Smooth muscle cell of the brain vasculature (primary cell): ENCODE results near the gene AK8.

Source experiments
- DNase-seq: peaks from one replicate; pipeline ENCODE4 v3.0.0-alpha.2; 2012; ENCODE audit warnings: low read depth, low spot score

The AK8 gene, protein sequence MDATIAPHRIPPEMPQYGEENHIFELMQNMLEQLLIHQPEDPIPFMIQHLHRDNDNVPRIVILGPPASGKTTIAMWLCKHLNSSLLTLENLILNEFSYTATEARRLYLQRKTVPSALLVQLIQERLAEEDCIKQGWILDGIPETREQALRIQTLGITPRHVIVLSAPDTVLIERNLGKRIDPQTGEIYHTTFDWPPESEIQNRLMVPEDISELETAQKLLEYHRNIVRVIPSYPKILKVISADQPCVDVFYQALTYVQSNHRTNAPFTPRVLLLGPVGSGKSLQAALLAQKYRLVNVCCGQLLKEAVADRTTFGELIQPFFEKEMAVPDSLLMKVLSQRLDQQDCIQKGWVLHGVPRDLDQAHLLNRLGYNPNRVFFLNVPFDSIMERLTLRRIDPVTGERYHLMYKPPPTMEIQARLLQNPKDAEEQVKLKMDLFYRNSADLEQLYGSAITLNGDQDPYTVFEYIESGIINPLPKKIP

DNA sequence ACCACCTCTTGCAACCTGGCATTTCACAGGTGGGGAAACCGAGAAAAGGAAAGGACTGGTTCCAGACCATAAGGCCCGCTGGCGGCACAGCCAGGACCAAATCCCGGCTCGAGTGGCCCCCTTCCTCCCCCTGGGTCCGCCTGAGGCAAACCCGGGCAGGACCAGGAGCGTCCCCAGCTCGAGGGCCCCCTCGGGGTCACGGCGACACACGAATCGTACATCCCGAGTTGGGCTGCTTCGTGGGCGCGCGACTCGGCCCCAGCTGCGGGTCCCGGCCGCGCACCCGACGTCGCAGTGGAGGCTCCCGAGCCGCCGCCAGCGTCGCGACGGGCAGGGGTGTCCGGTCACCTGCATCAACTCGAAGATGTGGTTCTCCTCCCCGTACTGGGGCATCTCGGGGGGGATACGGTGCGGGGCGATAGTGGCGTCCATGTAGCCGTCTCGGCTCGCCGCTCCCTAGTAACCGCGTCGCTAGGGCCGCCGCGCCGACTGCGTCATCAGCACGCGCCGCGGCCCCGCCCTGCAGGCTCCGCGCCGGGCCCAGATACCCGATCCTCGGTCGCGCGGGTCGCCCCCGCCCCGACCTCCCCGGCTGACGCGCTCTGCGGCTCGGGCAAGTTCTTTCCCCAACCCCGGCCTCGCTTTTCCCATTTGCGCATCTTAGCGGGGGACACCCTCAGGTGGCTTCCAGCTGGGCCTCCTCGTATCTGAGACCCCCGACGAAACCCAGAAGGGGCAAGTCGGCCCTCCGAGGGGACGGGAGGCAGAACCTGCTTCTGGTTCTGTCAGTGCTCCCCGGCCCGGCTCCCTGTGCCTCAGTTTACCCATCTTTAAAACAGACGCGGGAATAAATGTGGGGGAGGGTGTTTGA is at the start of gene AK8:
TSS of gene AK8 (minus strand) at position 461 of the 871 bp plus-strand sequence. CDS start at position 432, 29 bp downstream.
- DNase-seq: peak; percentile 17

DNA sequence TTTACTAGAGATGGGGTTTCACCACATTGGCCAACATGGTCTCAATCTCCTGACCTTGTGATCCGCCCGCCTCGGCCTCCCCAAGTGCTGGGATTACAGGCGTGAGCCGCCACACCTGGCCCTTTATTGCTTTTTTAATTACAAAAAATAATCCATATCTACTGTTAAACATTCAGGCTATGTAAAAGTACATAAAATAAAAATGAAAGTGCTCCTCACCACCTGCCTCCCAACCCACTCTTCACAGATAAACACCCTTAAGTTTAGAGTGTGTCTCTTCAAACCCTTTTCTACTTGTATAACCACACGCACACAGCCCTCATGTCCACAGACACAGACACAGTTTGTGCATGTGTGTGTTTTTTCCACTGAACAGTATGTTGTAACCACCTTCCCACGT is 49.6 kb upstream of the AK8 start:
- DNase-seq: no peak

DNA sequence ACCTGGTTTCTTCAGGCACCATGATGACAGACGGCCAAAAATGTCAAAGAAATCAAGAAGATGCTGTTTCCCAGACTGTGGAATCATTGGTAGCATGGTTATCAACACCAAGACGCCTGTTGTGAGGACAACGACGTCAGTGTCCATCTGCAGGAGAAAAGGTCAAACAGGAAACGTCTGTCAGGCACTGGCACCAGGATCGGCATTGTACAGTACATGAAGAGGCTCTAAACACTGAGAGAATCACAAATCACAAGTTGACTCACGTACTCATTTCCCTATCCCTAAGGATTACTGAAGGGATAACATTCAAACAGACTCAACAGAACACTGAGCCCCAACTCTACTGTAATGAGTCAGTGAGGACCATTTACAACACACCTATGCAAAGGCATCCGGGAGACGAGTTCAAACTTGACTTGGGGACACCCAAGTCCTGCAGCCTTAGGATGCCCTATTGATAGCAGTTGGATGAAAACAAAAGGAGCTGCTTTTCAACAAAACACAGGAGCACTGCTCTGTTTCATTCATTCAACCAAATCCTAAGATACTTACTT is 45.3 kb upstream of the AK8 start:
- DNase-seq: no peak

DNA sequence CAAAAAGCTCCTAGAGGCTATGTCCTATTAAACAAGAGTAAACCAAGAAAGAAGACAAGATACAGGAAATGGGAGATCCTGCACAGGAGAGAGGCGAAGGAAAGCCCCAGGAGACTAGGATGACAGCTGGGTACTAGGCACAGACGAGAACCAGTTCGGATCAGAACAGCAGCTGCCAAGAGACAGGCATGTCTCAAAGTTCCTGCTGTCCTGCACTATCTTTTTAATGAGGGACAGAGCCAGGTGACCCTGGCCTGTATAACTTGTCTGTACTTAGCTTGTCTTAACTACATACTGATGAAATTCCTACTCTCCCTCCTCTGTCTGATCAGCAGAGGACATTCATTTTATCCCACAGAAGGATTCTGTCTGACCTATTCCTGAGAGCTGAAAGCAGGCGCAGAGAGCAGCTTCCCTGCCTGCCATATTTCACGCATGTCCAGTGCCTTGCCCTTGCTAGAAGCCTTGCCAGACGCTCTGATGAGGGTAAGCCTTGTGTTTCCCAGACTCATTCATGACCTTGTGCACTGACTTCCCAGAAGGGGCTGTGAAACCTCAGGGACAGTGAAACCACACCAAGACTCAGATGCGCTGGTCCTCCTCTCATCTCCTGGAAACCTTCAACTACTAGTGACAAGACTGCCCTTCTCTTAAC is 41.7 kb upstream of the AK8 start:
- DNase-seq: no peak

DNA sequence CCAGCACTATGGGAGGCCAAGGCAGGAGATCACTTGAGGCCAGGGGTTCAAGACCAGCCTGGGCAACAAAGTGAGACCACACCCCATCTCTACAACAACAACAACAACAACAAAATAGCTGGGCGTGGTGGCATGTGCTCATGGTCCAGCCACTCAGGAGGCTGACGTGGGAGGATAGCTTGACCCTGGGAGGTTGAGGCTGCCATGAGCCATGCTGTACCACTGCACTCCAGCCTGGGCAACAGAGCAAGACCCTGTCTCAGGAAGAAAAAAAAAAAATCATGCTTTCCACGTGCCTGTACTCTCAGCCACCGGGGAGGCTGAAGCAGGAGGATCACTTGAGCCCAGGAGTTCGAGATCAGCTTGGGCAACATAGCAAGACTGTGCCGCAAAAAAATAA is 36.8 kb upstream of the AK8 start:
- DNase-seq: no peak

DNA sequence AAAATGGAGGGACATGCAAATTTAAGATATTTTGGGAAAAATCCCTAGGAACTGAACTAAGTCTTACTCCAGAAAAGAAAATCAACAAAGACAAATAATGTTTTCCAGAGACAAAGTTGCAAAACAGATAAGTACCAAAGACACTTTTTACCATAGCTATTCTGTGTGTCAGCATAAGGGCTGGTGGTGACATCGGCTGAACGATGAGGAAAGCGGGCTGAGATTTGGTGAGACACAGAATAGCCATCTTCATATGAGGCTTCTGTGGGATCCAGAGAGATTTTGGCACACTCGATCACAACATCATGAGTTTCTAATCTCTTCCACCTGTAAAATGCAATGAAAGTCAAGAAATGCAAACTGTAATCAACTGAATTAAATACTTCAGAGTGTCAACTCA is 34.0 kb upstream of the AK8 start:
- DNase-seq: no peak

DNA sequence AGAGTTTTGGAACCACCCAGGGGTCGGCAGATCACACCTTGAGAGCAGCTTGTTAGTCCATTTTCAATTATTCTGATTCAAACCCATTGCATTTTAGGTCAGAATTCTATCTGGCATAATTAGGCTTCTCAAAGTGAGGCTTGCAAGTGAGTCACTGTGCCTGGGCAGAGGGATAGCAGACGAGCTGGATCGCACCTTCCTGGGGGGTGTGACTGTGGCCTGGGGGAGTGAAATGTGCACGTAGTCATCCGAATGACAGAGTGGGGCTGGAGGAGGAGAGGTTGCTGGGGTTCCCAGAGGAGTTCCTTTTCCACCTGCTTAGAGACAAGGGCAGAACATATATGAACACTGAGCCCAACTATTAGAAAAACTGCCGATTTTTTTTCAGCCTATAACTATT is 32.3 kb upstream of the AK8 start:
- DNase-seq: no peak

DNA sequence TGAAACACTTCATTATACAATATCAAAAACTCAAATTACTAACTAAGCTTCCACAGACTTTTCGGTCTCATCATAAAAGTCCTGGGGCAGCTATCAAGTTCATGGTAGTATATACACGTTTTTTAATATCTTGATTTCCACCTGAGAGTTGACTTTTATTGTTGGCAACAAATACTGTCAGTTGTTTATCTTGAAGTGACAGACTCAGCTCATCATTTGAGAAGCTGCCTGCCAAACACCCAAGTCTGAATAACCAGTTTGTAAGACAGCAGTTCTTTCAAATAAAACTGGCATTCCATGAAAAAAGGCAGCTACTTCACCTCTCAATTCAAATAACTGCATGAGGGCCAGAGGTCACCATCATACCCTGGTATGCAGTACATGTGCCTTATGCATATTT is 31.2 kb upstream of the AK8 start:
- no peak for DNase-seq

DNA sequence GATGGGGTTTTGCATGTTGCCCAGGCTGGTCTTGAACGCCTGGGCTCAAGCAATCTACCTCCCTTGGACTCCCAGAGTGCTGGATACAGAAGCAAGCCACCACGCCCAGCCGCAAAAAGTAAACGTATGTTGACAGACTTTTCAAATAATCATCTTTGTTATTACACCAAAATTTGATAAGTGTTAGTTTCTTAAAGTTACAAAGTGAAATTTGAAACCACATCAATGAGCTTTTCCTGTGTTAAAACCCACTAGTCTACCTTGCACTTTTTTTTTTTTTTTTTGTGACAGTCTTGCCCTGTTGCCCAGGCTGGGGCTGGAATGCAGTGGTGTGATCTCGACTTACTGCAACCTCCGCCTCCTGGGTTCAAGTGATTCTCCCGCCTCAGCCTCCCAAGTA is 30.6 kb upstream of the AK8 start:
- no peak for DNase-seq

DNA sequence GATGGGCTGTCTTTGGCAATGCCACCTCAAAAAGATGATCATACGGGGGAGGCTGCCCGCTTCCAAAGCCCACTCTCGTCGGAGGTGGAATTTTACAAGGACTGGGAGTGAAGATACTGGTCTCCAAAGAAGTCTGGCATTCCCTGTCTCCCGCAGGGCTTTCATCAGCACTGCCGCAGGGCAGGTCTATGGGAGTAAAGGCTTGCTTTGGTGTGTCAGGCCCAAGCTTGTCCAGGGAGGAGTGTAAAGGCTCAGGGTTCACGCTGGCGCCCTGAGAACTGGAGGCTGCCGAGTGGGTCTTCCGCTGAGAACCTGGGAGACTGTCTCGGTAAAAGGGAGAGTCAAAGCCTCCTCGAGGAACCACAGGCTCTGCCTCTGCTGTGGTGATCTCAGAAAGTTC is 27.6 kb upstream of the AK8 start:
- DNase-seq: no peak

DNA sequence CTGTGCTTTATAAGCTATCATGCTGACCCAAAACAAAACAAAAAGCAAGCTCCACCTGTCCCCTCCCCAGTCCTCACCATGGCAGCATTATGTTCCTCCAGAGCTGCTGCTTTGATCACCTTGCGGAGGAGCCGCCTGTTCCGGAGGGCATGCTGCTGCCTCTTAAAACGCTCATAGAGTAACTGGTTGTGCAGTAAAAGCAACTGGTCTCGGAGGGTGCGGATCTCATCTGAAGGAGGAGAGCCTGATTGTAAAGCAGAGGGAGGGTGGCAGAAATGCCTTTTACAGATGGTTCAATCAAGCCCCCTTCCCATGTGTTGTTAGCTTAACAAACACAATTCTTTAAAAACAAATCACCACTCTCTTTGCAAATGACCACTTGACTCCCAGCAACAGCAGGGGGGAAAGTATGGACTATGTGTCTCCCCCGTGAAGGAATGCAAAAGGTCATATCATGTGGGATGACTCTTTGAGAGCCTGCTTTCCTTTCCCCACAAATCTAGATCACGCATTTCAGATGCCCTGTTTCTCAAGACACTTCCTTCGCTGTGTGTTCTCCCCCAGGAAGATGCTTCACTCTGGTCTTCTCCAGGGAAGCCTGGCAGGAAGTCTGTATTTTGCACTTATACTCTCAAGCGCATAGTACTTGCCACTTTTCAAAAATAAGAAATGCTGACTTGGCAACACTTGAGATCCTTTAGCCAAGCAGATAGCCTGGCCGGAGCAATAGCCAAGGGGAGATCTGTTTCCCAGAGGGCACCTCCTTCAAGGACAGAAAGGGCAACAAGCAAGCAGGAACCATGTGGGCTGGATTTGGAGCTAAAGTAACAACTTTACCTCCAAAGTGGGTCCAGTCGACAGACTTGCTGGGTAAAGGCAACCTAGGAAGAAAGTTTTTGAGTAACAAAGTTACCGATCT is 25.7 kb upstream of the AK8 start:
- no peak for DNase-seq

DNA sequence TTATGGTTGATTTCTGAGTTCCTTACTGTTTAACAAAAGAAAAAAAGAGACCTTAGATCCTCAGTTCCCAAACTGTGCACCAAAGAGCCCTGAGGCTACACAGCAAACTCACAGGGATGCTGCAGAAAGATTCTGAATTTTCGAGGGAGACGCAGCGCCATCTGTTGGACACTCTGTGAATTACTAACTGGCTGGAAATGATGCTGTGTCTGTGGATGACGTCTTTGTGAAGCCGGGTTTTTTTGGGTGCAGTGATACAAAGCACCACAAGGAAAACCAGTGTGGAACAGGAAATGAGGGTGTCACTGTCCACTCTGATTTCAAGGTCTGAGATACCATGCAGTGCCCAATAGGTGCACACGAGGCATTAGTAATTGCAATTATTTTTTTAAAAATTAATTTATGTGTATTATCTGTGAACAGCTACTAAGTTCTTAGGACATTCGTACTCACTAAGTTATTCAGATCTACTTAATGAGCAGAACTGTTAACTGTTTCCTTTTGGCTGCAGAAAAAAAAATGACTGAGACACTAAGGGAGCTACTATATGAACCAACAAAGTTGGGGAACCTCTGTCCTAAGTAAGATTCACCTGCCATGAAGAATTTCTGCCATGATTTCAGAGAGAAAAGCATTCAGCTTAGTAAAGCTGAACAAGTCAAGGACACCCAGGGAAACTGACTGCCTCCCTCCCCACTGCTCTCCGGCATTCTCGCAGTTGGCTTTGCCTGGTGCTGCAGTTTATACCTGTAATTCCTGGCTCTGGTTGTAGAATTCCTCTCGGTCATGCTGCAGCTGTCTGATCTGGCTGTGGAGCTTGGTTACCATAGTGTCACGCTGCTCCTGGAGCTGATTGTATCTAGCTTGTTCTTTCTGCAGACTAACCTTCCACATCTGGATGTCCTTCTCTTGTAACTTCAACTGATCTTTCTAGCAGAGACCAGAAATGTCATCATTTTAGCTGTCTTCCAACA is 24.1 kb upstream of the AK8 start:
- peak; percentile 58 for DNase-seq

DNA sequence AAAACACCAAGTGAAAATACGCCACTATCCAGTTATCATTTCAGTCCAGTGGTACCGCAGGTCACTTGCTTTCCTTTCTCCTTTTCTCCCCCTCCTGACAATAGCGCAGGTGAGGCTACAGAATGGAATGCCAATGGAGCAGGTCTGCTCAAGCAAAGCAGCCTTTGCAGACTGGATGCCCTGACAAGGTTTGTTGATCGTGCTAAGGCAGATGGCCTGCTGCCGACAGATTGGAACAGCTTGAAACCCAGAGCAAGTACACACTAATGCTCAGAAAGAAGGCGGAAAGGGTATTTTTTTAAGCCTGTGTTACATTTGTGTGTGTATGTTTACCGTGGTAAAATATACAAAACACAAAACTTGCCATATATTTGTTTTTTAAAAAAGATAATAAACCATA is 20.0 kb upstream of the AK8 start:
- DNase-seq: no peak

DNA sequence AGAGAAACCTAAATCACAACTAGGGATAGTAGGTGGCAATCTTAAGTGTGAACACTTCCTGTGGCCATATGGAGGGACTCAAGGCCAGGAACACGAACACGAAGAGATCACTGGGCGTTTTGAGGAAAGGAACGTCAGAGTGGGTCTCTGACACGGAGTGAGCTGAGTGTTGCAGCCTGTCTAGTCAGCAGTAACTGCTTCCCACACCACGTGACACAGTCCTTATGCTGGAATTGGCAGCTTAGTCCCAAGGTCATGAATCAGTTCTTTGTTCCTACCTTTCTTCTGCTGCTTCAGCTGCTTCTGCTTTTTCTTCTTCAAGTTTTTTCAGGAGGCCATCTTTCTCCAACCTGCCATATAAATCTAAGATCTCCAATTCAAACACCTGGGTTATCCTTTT is 18.8 kb upstream of the AK8 start:
- DNase-seq: no peak

DNA sequence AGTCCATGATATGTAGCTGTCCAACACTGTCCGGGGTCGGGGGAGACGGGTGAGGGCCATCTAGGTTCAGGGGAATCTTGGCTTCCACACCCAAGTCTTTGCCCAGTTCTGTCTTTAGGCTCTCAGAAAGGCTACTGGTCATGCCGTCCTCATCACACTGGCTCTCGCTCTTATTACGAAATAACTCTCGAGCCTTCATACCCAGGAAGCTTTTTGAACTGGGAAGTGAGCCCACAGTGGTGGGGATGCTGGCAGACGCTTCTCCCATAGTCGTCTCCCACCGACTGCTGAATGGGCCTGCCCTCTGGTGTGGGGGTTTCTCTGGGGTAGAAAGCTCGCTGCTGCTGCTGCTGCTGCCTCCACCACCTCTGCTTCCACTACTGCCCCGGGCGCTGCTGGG is 18.2 kb upstream of the AK8 start:
- DNase-seq: no peak

DNA sequence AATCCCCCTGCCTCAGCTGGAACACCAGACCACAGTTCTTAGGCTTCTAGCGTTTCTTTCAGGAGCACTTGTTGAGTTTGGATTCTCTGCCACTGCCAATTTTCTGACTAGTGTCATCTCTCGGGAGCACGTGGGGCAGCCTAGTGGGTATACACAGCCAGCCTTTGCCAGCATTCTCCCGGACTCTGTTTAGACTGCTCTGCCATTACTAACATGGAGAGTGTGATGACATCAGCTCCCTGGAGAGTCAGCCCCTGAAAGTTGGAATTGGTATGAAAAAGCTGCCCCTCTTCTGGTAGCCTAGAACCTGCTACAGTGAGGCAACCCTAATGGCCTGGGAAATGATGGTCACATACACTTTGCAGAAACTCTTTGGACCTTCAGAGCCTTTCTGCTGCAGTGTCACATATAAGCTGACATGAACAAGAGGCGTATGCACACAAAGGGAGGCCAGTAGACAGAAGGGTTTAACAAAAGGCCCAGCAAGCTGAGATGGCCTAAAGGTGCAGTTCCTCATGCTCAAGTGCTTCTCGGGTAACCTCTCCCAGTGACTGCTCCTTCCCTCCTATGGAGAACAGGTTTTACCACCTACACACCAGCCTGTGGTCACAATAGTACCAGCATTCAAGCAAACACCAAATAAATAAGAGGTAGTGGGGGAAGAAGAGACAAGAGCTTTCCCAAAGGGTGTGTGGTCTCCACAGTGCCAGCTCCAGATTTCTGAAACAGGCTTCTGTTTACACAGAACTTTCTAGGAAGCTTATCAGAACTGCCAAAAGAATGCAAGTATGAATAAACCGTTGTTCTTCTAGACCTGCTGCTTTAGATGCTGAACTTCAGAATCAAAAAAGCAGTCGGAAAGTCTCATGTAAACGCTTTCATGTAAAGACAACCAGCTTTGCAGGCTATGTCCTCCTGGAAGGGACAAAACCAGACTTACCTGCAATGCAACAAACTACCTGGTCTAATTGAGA is 17.1 kb upstream of the AK8 start:
- DNase-seq: no peak

DNA sequence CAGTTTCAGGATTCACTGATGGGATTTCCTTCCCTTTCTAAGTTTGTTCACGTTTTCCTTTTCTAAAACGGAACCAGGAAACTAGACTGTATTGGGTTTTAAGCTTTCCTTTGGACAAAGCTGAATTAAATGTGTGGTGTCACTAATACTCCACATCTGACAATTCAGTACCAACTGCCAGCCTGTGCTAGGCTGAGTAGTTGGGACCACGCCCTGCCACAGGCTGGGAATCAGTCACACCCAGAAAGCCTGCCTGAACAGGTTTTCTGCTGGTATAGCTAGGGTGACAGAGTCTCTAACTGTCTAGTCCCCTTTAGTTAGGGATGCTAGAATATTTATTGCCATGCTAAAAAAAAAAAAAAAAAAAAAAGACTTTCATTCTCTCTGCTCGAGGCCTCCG is 16.3 kb upstream of the AK8 start:
- no peak for DNase-seq

DNA sequence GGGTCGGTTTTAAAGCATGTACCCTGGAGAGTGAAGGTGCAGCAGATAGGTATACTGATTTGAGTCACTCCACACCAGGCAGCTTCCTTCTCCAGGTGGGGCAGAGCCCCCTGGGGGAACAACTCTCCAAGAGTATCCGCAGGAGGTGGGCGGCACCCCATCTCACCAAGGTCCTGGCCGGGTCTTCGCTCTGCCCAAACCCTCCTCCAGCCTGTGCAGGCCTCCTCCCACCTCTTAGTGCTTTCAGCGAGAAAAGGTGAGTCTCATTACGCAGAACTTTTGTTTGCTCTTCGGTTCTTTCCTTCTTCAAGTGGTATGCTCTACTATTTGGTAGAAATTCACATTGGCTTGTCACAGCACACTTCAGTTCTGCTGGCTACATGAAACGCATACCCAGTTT is 14.3 kb upstream of the AK8 start:
- DNase-seq: no peak

DNA sequence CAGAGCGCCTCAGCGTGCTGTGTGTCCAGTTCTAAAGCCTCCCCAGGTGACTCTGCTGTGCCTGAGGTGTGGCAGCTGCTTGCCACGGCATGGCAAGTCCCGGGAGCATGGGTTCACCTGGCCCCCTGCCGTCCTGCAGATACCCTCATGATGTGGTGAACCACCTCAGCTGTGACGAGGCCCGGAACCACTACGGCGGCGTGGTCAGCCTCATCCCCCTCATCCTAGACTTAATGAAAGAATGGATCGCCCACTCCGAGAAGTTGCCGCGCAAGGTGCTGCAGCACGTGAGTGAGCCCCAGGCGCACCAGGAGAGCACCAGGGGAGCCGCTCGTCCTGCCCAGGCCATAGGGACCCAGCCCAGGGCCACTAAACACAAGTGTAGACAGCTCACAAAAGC is 10.1 kb upstream of the AK8 start:
- DNase-seq: no peak
